Neural cell (in vitro differentiated cells): Measurements from ENCODE around the gene TBC1D14. TPM values are rescaled to one million over a fixed set of nuclear protein-coding genes. Genes with fewer than 3 reads are reported as not detected.

ENCODE experiments used
- H2AFZ ChIP-seq: fragments of 200-600, 300-800 bp; sonication (generic), shearing (Covaris generic); 2 replicates; pipeline ENCODE4 v1.6.0; 2014; ENCODE audit warnings: low read depth, mild to moderate bottlenecking, antibody characterized with exemption, low read length, moderate library complexity
- H3F3A ChIP-seq: fragments of 200-600 bp; shearing (Covaris generic); 2 replicates; pipeline ENCODE4 v1.6.1; 2016; ENCODE audit warnings: mild to moderate bottlenecking, moderate library complexity, mixed read lengths, antibody characterized with exemption, low read length; ENCODE audit not compliant: insufficient read depth, poor library complexity, severe bottlenecking
- H3K27ac ChIP-seq: fragments of 200-600, 300-800 bp; sonication (generic), shearing (Covaris generic); 2 replicates; pipeline ENCODE4 v1.5.1; 2014; ENCODE audit warnings: mild to moderate bottlenecking, low read length, moderate library complexity
- H3K27me3 ChIP-seq: fragments of 300-800, 200-600 bp; sonication (generic), shearing (Covaris generic); 2 replicates; pipeline ENCODE4 v1.6.0; 2014; ENCODE audit warnings: mild to moderate bottlenecking, low read depth, low read length, moderate library complexity; ENCODE audit not compliant: insufficient read depth
- H3K36me3 ChIP-seq: fragments of 300-800, 200-600 bp; sonication (generic), shearing (Covaris generic); 2 replicates; pipeline ENCODE4 v1.5.1; 2014; ENCODE audit warnings: mild to moderate bottlenecking, antibody characterized with exemption, low read length, moderate library complexity; ENCODE audit not compliant: insufficient read depth
- H3K4me2 ChIP-seq: fragments of 300-800, 200-600 bp; sonication (generic), shearing (Covaris generic); 2 replicates; pipeline ENCODE4 v1.6.0; 2014; ENCODE audit warnings: mild to moderate bottlenecking, low read length
- H3K4me3 ChIP-seq: fragments of 300-800, 200-600 bp; sonication (generic), shearing (Covaris generic); 2 replicates; pipeline ENCODE4 v1.5.1; 2014; ENCODE audit warnings: mild to moderate bottlenecking, low read length, moderate library complexity
- H3K79me2 ChIP-seq: fragments of 200-600 bp; shearing (Covaris generic); replicated peaks from 2 replicates; pipeline ENCODE4 v1.6.0; 2014; ENCODE audit warnings: mild to moderate bottlenecking, low read length, moderate library complexity; ENCODE audit not compliant: insufficient read depth
- H3K9ac ChIP-seq: fragments of 300-800, 200-600 bp; sonication (generic), shearing (Covaris generic); 2 replicates; pipeline ENCODE4 v1.6.1; 2016; ENCODE audit warnings: mild to moderate bottlenecking, low read length, mixed read lengths
- H3K9me2 ChIP-seq: fragments of 200-600 bp; shearing (Covaris generic); 2 replicates; pipeline ENCODE4 v1.6.1; 2016; ENCODE audit warnings: mild to moderate bottlenecking, low read length, mixed read lengths; ENCODE audit not compliant: insufficient read depth
- H3K9me3 ChIP-seq: fragments of 200-600, 300-800 bp; sonication (generic), shearing (Covaris generic); 2 replicates; pipeline ENCODE4 v1.6.1; 2016; ENCODE audit warnings: mild to moderate bottlenecking, mixed run types, low read length, moderate library complexity, mixed read lengths
- H4K20me1 ChIP-seq: fragments of 200-600 bp; shearing (Covaris generic); 2 replicates; pipeline ENCODE4 v1.6.1; 2016; ENCODE audit warnings: mild to moderate bottlenecking, mixed run types; ENCODE audit not compliant: insufficient read depth
- EP300 ChIP-seq: fragments of 450-650 bp; conservative IDR thresholded peaks from 2 replicates; pipeline ENCODE4 v1.6.1; 2014; ENCODE audit warnings: antibody characterized with exemption, mild to moderate bottlenecking, moderate library complexity; ENCODE audit not compliant: poor library complexity, severe bottlenecking
- EZH2 ChIP-seq: fragments of 200-600, 300-800 bp; shearing (Covaris generic), sonication (generic); IDR thresholded peaks from 2 replicates; pipeline ENCODE4 v1.6.1; 2014; ENCODE audit warnings: antibody characterized with exemption, low read length, borderline replicate concordance, mild to moderate bottlenecking; ENCODE audit not compliant: insufficient read depth, poor library complexity, severe bottlenecking
- MXI1 ChIP-seq: fragments of 450-650 bp; conservative IDR thresholded peaks from 2 replicates; pipeline ENCODE4 v1.6.1; 2014; ENCODE audit warnings: antibody characterized with exemption, mild to moderate bottlenecking; ENCODE audit not compliant: poor library complexity, severe bottlenecking
- POLR2AphosphoS5 ChIP-seq: IDR thresholded peaks from 2 replicates; pipeline ENCODE4 v1.6.1; 2012
- RAD21 ChIP-seq: fragments of 450-650 bp; conservative IDR thresholded peaks from 2 replicates; pipeline ENCODE4 v1.6.1; 2014; ENCODE audit warnings: antibody characterized with exemption, mild to moderate bottlenecking, moderate library complexity
- REST ChIP-seq: IDR thresholded peaks from 2 replicates; pipeline ENCODE4 v1.6.1; 2012; ENCODE audit warnings: borderline replicate concordance
- SMC3 ChIP-seq: fragments of 450-650 bp; conservative IDR thresholded peaks from 2 replicates; pipeline ENCODE4 v1.6.1; 2014; ENCODE audit warnings: antibody characterized with exemption, mild to moderate bottlenecking, moderate library complexity; ENCODE audit not compliant: poor library complexity
- TAF1 ChIP-seq: IDR thresholded peaks from 2 replicates; pipeline ENCODE4 v1.6.1; 2012; ENCODE audit warnings: low read depth
- polyA plus RNA-seq: library from polyadenylated mRNA; depleted of rRNA; stranded (reverse); fragments of >200 nt; gene quantifications from 2 replicates; pipeline ENCODE4 v1.2.3, GENCODE V29; 2014
- TF ChIP-seq, protein P1 (sequence below): fragments of 450-650 bp; IDR thresholded peaks from 2 replicates; pipeline ENCODE4 v1.5.1; 2014; ENCODE audit warnings: antibody characterized with exemption, mild to moderate bottlenecking, moderate library complexity; ENCODE audit not compliant: poor library complexity, severe bottlenecking

TBC1D14 gene
- polyA plus RNA-seq, 1 donor from 2014 or later: 125 TPM

GRCh38 chr4:6990661-6991060, 81.0 kb downstream of the TBC1D14 start:
- Histone ChIP-seq H3K9me2 (no peaks in the 10 kb centered on the region), H3K4me2 (no peak overlapping the region), H3F3A (no peaks in the 10 kb centered on the region), H3K36me3 (no peaks in the 10 kb centered on the region), H3K4me3 (no peak overlapping the region), H2AFZ (no peak overlapping the region), H3K27ac (no peak overlapping the region), H4K20me1 (no peaks in the 10 kb centered on the region), H3K79me2 (peaks cover 49% of the 10 kb centered on the region), H3K9ac (no peak overlapping the region), H3K27me3 (no peaks in the 10 kb centered on the region), H3K9me3 (no peaks in the 10 kb centered on the region)
- no peak for TF ChIP-seq EZH2
- TF ChIP-seq POLR2AphosphoS5: no peak
- no peak for TF ChIP-seq EP300
- no peak for TF ChIP-seq TAF1
- TF ChIP-seq, protein P1, sequence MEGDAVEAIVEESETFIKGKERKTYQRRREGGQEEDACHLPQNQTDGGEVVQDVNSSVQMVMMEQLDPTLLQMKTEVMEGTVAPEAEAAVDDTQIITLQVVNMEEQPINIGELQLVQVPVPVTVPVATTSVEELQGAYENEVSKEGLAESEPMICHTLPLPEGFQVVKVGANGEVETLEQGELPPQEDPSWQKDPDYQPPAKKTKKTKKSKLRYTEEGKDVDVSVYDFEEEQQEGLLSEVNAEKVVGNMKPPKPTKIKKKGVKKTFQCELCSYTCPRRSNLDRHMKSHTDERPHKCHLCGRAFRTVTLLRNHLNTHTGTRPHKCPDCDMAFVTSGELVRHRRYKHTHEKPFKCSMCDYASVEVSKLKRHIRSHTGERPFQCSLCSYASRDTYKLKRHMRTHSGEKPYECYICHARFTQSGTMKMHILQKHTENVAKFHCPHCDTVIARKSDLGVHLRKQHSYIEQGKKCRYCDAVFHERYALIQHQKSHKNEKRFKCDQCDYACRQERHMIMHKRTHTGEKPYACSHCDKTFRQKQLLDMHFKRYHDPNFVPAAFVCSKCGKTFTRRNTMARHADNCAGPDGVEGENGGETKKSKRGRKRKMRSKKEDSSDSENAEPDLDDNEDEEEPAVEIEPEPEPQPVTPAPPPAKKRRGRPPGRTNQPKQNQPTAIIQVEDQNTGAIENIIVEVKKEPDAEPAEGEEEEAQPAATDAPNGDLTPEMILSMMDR: no peak
- TF ChIP-seq MXI1: no peak
- no peak for TF ChIP-seq REST
- no peak for TF ChIP-seq SMC3
- no peak for TF ChIP-seq RAD21

- Histone ChIP-seq H3K36me3 (no peaks in the 10 kb centered on the region), H3K79me2 (peaks cover 49% of the 10 kb centered on the region), H3K9me2 (no peaks in the 10 kb centered on the region), H2AFZ (no peak overlapping the region), H3K4me2 (no peak overlapping the region), H3K27ac (no peak overlapping the region), H3K27me3 (no peaks in the 10 kb centered on the region), H3K4me3 (no peak overlapping the region), H3F3A (no peaks in the 10 kb centered on the region), H3K9me3 (no peaks in the 10 kb centered on the region), H3K9ac (no peak overlapping the region), H4K20me1 (no peaks in the 10 kb centered on the region)
- TF ChIP-seq REST (no peak), TAF1 (no peak), RAD21 (no peak), POLR2AphosphoS5 (no peak), EZH2 (no peak), MXI1 (no peak), SMC3 (no peak), EP300 (no peak)
- TF ChIP-seq, protein P1: no peak
Observed at GRCh38 chr4:6991249-6991648, 81.6 kb downstream of the TBC1D14 start.
